Hepatocyte (in vitro differentiated cells): ENCODE results near the gene FAIM. TPM values are rescaled to one million over a fixed set of nuclear protein-coding genes. Genes with fewer than 3 reads are reported as not detected.

Experiments
- DNase-seq: peaks from one replicate; pipeline ENCODE4 v3.0.0-alpha.2; 2016; ENCODE audit warnings: low spot score
- H2AFZ ChIP-seq: fragments of 200-600 bp; sonication (generic); 2 replicates; pipeline ENCODE4 v1.6.0; 2016; ENCODE audit warnings: antibody characterized with exemption, mild to moderate bottlenecking
- H3K27ac ChIP-seq: fragments of 200-600 bp; sonication (generic); 2 replicates; pipeline ENCODE4 v1.5.1; 2016; ENCODE audit warnings: mild to moderate bottlenecking
- H3K27me3 ChIP-seq: fragments of 200-600 bp; sonication (generic); 2 replicates; pipeline ENCODE4 v1.6.1; 2016
- H3K36me3 ChIP-seq: fragments of 200-600 bp; sonication (generic); replicated peaks from 2 replicates; pipeline ENCODE4 v1.5.1; 2016; ENCODE audit warnings: low read depth; ENCODE audit not compliant: insufficient read depth
- H3K4me1 ChIP-seq: fragments of 200-600 bp; sonication (generic); 2 replicates; pipeline ENCODE4 v1.5.1; 2016; ENCODE audit warnings: mild to moderate bottlenecking, moderate library complexity; ENCODE audit not compliant: insufficient read depth
- H3K4me2 ChIP-seq: fragments of 200-600 bp; sonication (generic); 2 replicates; pipeline ENCODE4 v1.6.0; 2016
- H3K4me3 ChIP-seq: fragments of 200-600 bp; sonication (generic); 2 replicates; pipeline ENCODE4 v1.5.1; 2016; ENCODE audit warnings: mild to moderate bottlenecking
- H3K79me2 ChIP-seq: fragments of 200-600 bp; sonication (generic); 2 replicates; pipeline ENCODE4 v1.6.0; 2017; ENCODE audit warnings: mild to moderate bottlenecking
- H3K9me2 ChIP-seq: fragments of 200-600 bp; sonication (generic); replicated peaks from 2 replicates; pipeline ENCODE4 v1.6.0; 2017; ENCODE audit warnings: mild to moderate bottlenecking; ENCODE audit not compliant: insufficient read depth
- H3K9me3 ChIP-seq: fragments of 200-600 bp; sonication (generic); 2 replicates; pipeline ENCODE4 v1.5.1; 2016; ENCODE audit warnings: low read depth, mild to moderate bottlenecking
- H4K20me1 ChIP-seq: fragments of 200-600 bp; sonication (generic); 2 replicates; pipeline ENCODE4 v1.6.0; 2016; ENCODE audit warnings: mild to moderate bottlenecking; ENCODE audit not compliant: insufficient read depth, poor library complexity, severe bottlenecking
- CTCF ChIP-seq: fragments of 200-600 bp; sonication (generic); IDR thresholded peaks from 2 replicates; pipeline ENCODE4 v1.5.1; 2016; ENCODE audit warnings: antibody characterized with exemption, mild to moderate bottlenecking; ENCODE audit not compliant: poor library complexity
- EZH2 ChIP-seq: fragments of 200-600 bp; sonication (generic); IDR thresholded peaks from 2 replicates; pipeline ENCODE4 v1.6.1; 2016; ENCODE audit warnings: antibody characterized with exemption, mild to moderate bottlenecking, borderline replicate concordance
- EZH2phosphoT487 ChIP-seq: fragments of 200-600 bp; sonication (generic); IDR thresholded peaks from one replicate; pipeline ENCODE4 v1.6.1; 2018; ENCODE audit warnings: antibody characterized with exemption, mild to moderate bottlenecking, low read depth, moderate library complexity; ENCODE audit not compliant: unreplicated experiment, severe bottlenecking
- WGBS: methylation state at CpG from one replicate; pipeline ENCODE4 v1.1.6; 2016; ENCODE audit warnings: low lambda C conversion rate; ENCODE audit errors: missing lambda C conversion rate; 5-methylcytosine and 5-hydroxymethylcytosine counted together
- polyA plus RNA-seq: library from polyadenylated mRNA; unstranded; fragments of >200 nt; fragmentation: Nextera tagmentation; extraction: Ambion mirVana; gene quantifications from 2 replicates; pipeline ENCODE4 v1.2.1, GENCODE V29; 2016
- total RNA-seq: library from RNA; depleted of rRNA; stranded (reverse); fragments of >200 nt; gene quantifications from 2 replicates; pipeline ENCODE4 v1.2.3, GENCODE V29; 2014

FAIM gene
- total and polyA plus RNA-seq, 2 experiments from 2014 or later, result 17.4 to 19.6 TPM

- no peaks in the 10 kb centered on the region for H3K9me2 ChIP-seq
Observed at GRCh38 chr3:138681463-138682220, 73.1 kb downstream of the FAIM start.

GRCh38 chr3:138682648-138683047 lies 74.1 kb downstream of the FAIM start:
- H3K27ac ChIP-seq, result no peak overlapping the region

More at GRCh38 chr3:138681463-138682220, 73.1 kb downstream of the FAIM start:
- H3K27ac ChIP-seq, result no peak overlapping the region
- no peak overlapping the region for H2AFZ ChIP-seq
- WGBS, result 75% methylated on average over 5 of the region's 5 CpGs
- H3K4me1 ChIP-seq, result peaks cover 6% of the 10 kb centered on the region
- no peak for DNase-seq
- H3K9me3 ChIP-seq, result no peaks in the 10 kb centered on the region
- H4K20me1 ChIP-seq, result no peaks in the 10 kb centered on the region
- no peak overlapping the region for H3K4me2 ChIP-seq
- H3K4me3 ChIP-seq, result no peak overlapping the region
- TF ChIP-seq EZH2, result no peak
- no peak for TF ChIP-seq CTCF
- no peak for TF ChIP-seq EZH2phosphoT487
- no peaks in the 10 kb centered on the region for H3K79me2 ChIP-seq
- no peaks in the 10 kb centered on the region for H3K27me3 ChIP-seq
- no peaks in the 10 kb centered on the region for H3K36me3 ChIP-seq

More at GRCh38 chr3:138682648-138683047, 74.1 kb downstream of the FAIM start:
- Histone ChIP-seq H3K4me2 (no peak overlapping the region), H3K9me3 (no peaks in the 10 kb centered on the region), H3K36me3 (no peaks in the 10 kb centered on the region), H3K9me2 (no peaks in the 10 kb centered on the region), H3K4me1 (peaks cover 7% of the 10 kb centered on the region), H4K20me1 (no peaks in the 10 kb centered on the region), H2AFZ (no peak overlapping the region), H3K79me2 (no peaks in the 10 kb centered on the region), H3K4me3 (no peak overlapping the region), H3K27me3 (no peaks in the 10 kb centered on the region)
- no peak for TF ChIP-seq CTCF
- no peak for TF ChIP-seq EZH2phosphoT487
- no peak for TF ChIP-seq EZH2
- DNase-seq, result no peak

Other genes starting within 250 kb of the FAIM start
- gene ESYT3, start 174.2 kb upstream of the FAIM start, total RNA-seq, result 0.60 and 1.1 TPM in 2 replicates
- gene ESYT3, start 174.2 kb upstream of the FAIM start, polyA plus RNA-seq, result 0.47 TPM in 1 of 2 replicates, not detected in the other
- gene CEP70, start 14.5 kb upstream of the FAIM start, total RNA-seq, result 21.7 and 25.4 TPM in 2 replicates
- 11.6 and 12.2 TPM in 2 replicates for gene CEP70, start 14.5 kb upstream of the FAIM start, polyA plus RNA-seq
- gene PIK3CB, start 226.2 kb downstream of the FAIM start, total RNA-seq, result 21.3 and 23.0 TPM in 2 replicates
- 14.3 and 16.0 TPM in 2 replicates for gene PIK3CB, start 226.2 kb downstream of the FAIM start, polyA plus RNA-seq